C4-2B (cell line): Measurements from ENCODE around the gene RTEL1.

Source experiments
- H3K27ac ChIP-seq: fragments of 450-650 bp; 2 replicates; pipeline ENCODE4 v1.5.1; 2017
- CTCF ChIP-seq: fragments of 450-650 bp; conservative IDR thresholded peaks from 2 replicates; pipeline ENCODE4 v1.5.1; 2017; ENCODE audit warnings: mild to moderate bottlenecking
- ZFX ChIP-seq: fragments of 450-650 bp; IDR thresholded peaks from 2 replicates; pipeline ENCODE4 v1.6.1; 2017

The RTEL1 gene

GRCh38 chr20:63742381-63743024, 84.4 kb downstream of the RTEL1 start:
- TF ChIP-seq ZFX (no peak), CTCF (no peak)
- H3K27ac ChIP-seq: peak overlapping the region; percentile 96; the same call in 1 of the 2 replicates

- no peak for TF ChIP-seq ZFX
- TF ChIP-seq CTCF: no peak
- no peak overlapping the region for H3K27ac ChIP-seq
Observed at GRCh38 chr20:63743210-63743970, 85.3 kb downstream of the RTEL1 start.

- H3K27ac ChIP-seq: no peak overlapping the region
- no peak for TF ChIP-seq CTCF
- TF ChIP-seq ZFX: no peak
Observed at GRCh38 chr20:63744158-63744557, 86.0 kb downstream of the RTEL1 start.

GRCh38 chr20:63744574-63745423, 86.7 kb downstream of the RTEL1 start:
- TF ChIP-seq CTCF (no peak), ZFX (no peak)
- no peak overlapping the region for H3K27ac ChIP-seq

GRCh38 chr20:63745424-63745805, 87.3 kb downstream of the RTEL1 start:
- H3K27ac ChIP-seq: no peak overlapping the region
- TF ChIP-seq ZFX: no peak
- no peak for TF ChIP-seq CTCF
